ENCODE measurements around the gene PRDX5. TPM values are rescaled to one million over a fixed set of nuclear protein-coding genes. Genes with fewer than 3 reads are reported as not detected.

Gene PRDX5
- total RNA-seq (2022), result 274 and 302 TPM in 2 replicates
- percentile 91 among the genes with signal in this experiment for Bru-seq, nascent RNA
- BruChase-seq, experiment 1, labeled RNA remaining after a 6-hour chase, result percentile 95 among the genes with signal in this experiment
- BruChase-seq, experiment 2, labeled RNA remaining after a 2-hour chase, result percentile 92 among the genes with signal in this experiment
- long read RNA-seq, transcript PRDX5-201 (6 exons, 893 nt), result major isoform, 387 of 459 reads
- long read RNA-seq, transcript PRDX5-202 (4 exons, 463 nt), result minor isoform, 11 of 459 reads
- long read RNA-seq, transcript PRDX5-203 (5 exons, 596 nt), result minor isoform, 10 of 459 reads
- long read RNA-seq, partial matches to known transcripts, result 18 of 459 reads
- long read RNA-seq, other reads (novel, unspliced or antisense), result 33 of 459 reads

GRCh38 chr11:64317961-64318765, at the start of gene PRDX5:
Gene PRDX5, plus strand, starts transcription at chr11:64318121. Its CDS starts 95 bp downstream, at chr11:64318216.
- intact Hi-C loops (cut with micrococcal nuclease), result loop anchor here (1.0 kb wide), 3 partner anchors 13 to 37 kb away; no protein-coding TSS in a partner anchor
- peak within 1 kb of the TSS; percentile 93 for H3K27ac Mint-ChIP-seq (ENCODE audit: low read depth, unreplicated experiment)

GRCh38 chr11:64268893-64269539, 48.9 kb upstream of the PRDX5 start:
- POLR2A ChIA-PET, result interaction anchor here (0.8 to 7.6 kb wide), 24 partner anchors 8 to 510 kb away, joined by 3 to 125 read pairs (median 7); partner anchors contain the start of genes BAD, CATSPERZ, ESRRA and FKBP2
- H3K27ac Mint-ChIP-seq (ENCODE audit: low read depth, unreplicated experiment), result peak overlapping the region; percentile 96
- H3K9me3 Mint-ChIP-seq (ENCODE audit: unreplicated experiment), result no peaks in the 10 kb centered on the region
- H3K27me3 Mint-ChIP-seq (ENCODE audit: insufficient read depth, unreplicated experiment), result no peaks in the 10 kb centered on the region
- peak; percentile 55 for DNase-seq (ENCODE audit: unreplicated experiment)
- CTCF ChIA-PET, result interaction anchor here (0.7 to 6.4 kb wide), 5 partner anchors 18 to 1534 kb away, joined by 3 to 70 read pairs (median 8); partner anchors contain the start of gene PLCB3
- no TSS peak for BruUV-seq (replicated peaks)
- peaks cover 23% of the 10 kb centered on the region for H3K4me1 Mint-ChIP-seq (ENCODE audit: insufficient read depth, unreplicated experiment)
- intact Hi-C loops (cut with micrococcal nuclease), result loop anchor here (1.0 kb wide), 1 partner anchor 18 kb away; the partner anchor contains the start of gene PLCB3
- TF ChIP-seq CTCF (IDR thresholded peaks at IDR 0.05; ENCODE audit: unreplicated experiment), result no peak
- peak overlapping the region; percentile 96 for H3K4me3 Mint-ChIP-seq (ENCODE audit: unreplicated experiment)
- H3K36me3 Mint-ChIP-seq (ENCODE audit: insufficient read depth, unreplicated experiment), result peaks cover 52% of the 10 kb centered on the region

More at GRCh38 chr11:64317961-64318765, at the start of gene PRDX5:
- no peak for TF ChIP-seq CTCF (IDR thresholded peaks at IDR 0.05; ENCODE audit: unreplicated experiment)
- Mint-ChIP-seq H3K4me1 (ENCODE audit: insufficient read depth, unreplicated experiment) (peaks cover 36% of the 10 kb centered on the region), H3K27me3 (ENCODE audit: insufficient read depth, unreplicated experiment) (no peaks in the 10 kb centered on the region), H3K36me3 (ENCODE audit: insufficient read depth, unreplicated experiment) (peaks cover 65% of the 10 kb centered on the region), H3K9me3 (ENCODE audit: unreplicated experiment) (no peaks in the 10 kb centered on the region), H3K4me3 (ENCODE audit: unreplicated experiment) (peak within 1 kb of the TSS; percentile 86)
- CTCF ChIA-PET, result interaction anchor here (0.6 to 10.2 kb wide), 18 partner anchors 9 to 183 kb away, joined by 3 to 148 read pairs (median 7); partner anchors contain the start of gene RPS6KA4
- DNase-seq (ENCODE audit: unreplicated experiment), result peak; percentile 96
- BruUV-seq (replicated peaks), result TSS peak; percentile 47
- POLR2A ChIA-PET, result interaction anchor here (0.6 to 5.8 kb wide), 33 partner anchors 9 to 1923 kb away, joined by 3 to 285 read pairs (median 4); partner anchors contain the start of genes B3GAT3, BAD, CCDC88B and COX8A

- Mint-ChIP-seq H3K4me3 (ENCODE audit: unreplicated experiment) (peak overlapping the region; percentile 96), H3K9me3 (ENCODE audit: unreplicated experiment) (no peaks in the 10 kb centered on the region), H3K27ac (ENCODE audit: low read depth, unreplicated experiment) (peak overlapping the region; percentile 96), H3K36me3 (ENCODE audit: insufficient read depth, unreplicated experiment) (peaks cover 49% of the 10 kb centered on the region), H3K4me1 (ENCODE audit: insufficient read depth, unreplicated experiment) (peaks cover 23% of the 10 kb centered on the region), H3K27me3 (ENCODE audit: insufficient read depth, unreplicated experiment) (no peaks in the 10 kb centered on the region)
- ChIA-PET POLR2A (interaction anchor here (0.6 to 7.6 kb wide), 31 partner anchors 7 to 1582 kb away, joined by 3 to 125 read pairs (median 6); partner anchors contain the start of genes BAD, CATSPERZ, ESRRA and FKBP2), CTCF (interaction anchor here (0.6 to 6.4 kb wide), 8 partner anchors 14 to 1535 kb away, joined by 3 to 70 read pairs (median 4); partner anchors contain the start of gene PLCB3)
- TF ChIP-seq CTCF (IDR thresholded peaks at IDR 0.05; ENCODE audit: unreplicated experiment), result peak; percentile 1
- DNase-seq (ENCODE audit: unreplicated experiment), result peak; percentile 100
- intact Hi-C loops (cut with micrococcal nuclease), result loop anchor here (1.0 kb wide), 2 partner anchors 18 to 35 kb away; partner anchors contain the start of gene PLCB3
- TSS peak; percentile 52 for BruUV-seq (replicated peaks)
These were observed 48.2 kb upstream of the PRDX5 start for GRCh38 chr11:64269540-64270220.

All from MCF 10A (cell line).